ENCODE results near the gene C9orf40. TPM values are rescaled to one million over a fixed set of nuclear protein-coding genes. Genes with fewer than 3 reads are reported as not detected.

C9orf40 gene
- total and polyA plus RNA-seq, 8 donors, result 0.69 to 2.3 (median 1.2) TPM

GRCh38 chr9:74983709-74984108 lies 31.0 kb upstream of the C9orf40 start:
- ATAC-seq (no peak), FAIRE-seq (no peak), DNase-seq (no peak)
- no peak overlapping the region for H3K27ac ChIP-seq
- no peak overlapping the region for H3K4me3 ChIP-seq
- H3K4me1 ChIP-seq, result no peaks in the 10 kb centered on the region
- no peak for TF ChIP-seq CTCF (IDR thresholded peaks at IDR 0.05)
- H3K27me3 ChIP-seq, result no peaks in the 10 kb centered on the region
- H3K9me3 ChIP-seq, result no peaks in the 10 kb centered on the region
- intact Hi-C loops (cut with DNase I), result no loop called here
- 97% methylated on average over 1 of the region's 1 CpG for WGBS, 2 donors
- H3K36me3 ChIP-seq, result peaks cover 0 to 4% (median 0%) of the 10 kb centered on the region in 3 donors

DNA sequence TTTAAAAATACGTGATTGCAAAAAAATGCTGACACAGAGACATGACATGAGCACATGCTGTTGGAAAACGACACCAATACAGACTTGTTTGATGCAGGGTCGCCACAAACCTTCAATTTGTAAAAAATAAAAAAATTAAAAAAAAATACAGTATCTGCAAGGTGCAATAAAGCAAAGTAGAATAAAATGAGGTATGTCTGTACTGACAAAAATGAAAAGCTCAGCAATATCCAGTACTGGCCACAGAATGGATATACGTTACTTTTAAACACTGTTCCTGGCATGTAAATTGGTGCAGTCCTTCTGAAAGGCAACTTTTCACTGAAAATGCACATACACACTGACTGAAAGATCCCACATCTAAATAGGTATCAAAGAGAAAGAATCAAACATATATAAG lies 27.1 kb upstream of the C9orf40 start:
- no peak for DNase-seq
- intact Hi-C loops (cut with DNase I), result no loop called here
- H3K4me1 ChIP-seq, result no peaks in the 10 kb centered on the region
- H3K27ac ChIP-seq, result no peak overlapping the region
- 94 to 99% methylated on average over 4 of the region's 4 CpGs for WGBS, 2 donors
- H3K27me3 ChIP-seq, result no peaks in the 10 kb centered on the region
- no peaks in the 10 kb centered on the region for H3K9me3 ChIP-seq
- FAIRE-seq, result no peak
- TF ChIP-seq CTCF (IDR thresholded peaks at IDR 0.05), result no peak
- peaks cover 0 to 4% (median 0%) of the 10 kb centered on the region in 3 donors for H3K36me3 ChIP-seq
- no peak overlapping the region for H3K4me3 ChIP-seq
- no peak for ATAC-seq

DNA sequence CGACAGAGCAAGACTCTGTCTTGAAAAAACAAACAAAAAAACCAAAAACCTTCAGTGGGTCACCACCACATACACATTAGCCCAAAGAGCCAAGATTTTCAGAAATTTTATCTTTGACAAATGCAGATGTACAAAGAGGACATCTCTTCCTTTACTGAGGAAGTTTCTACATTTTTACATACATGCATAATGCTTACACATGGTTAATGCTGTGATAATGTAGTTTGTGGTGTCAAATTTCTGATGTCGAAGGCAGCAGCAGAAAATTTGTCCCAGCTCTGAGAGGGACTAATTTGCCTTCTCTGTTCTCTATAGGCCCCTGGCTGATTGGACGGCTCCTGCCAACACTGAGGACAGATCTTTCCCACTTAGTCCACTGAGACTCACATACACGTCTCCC lies 24.6 kb upstream of the C9orf40 start:
- FAIRE-seq (no peak), ATAC-seq (no peak), DNase-seq (no peak)
- H3K27me3 ChIP-seq, result no peaks in the 10 kb centered on the region
- H3K36me3 ChIP-seq, result no peaks in the 10 kb centered on the region
- H3K27ac ChIP-seq, result no peak overlapping the region
- H3K9me3 ChIP-seq, result no peaks in the 10 kb centered on the region
- H3K4me3 ChIP-seq, result no peak overlapping the region
- no peaks in the 10 kb centered on the region for H3K4me1 ChIP-seq
- intact Hi-C loops (cut with DNase I), result no loop called here
- no peak for TF ChIP-seq CTCF (IDR thresholded peaks at IDR 0.05)
- 92% methylated on average over 4 of the region's 4 CpGs for WGBS, 2 donors

DNA sequence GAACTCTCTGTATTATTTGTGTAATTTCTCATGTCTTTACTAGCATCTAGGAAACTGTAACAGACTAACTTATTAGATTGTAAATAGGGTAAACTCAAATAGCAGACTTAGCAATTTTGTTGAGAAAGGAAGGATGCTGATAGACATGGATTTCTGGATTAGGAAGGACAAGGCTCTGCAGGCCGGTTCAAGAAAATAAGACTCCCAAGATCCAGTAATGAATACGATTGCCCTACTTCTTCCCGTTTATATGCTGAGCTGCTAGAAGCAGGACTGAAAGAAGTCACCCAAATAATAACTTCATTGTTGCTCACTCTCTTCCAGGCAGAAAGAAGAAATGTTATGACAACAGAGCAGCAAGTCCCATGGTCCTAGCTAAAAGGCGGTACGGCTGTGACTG lies 22.8 kb upstream of the C9orf40 start:
- ATAC-seq (no peak), DNase-seq (no peak), FAIRE-seq (no peak)
- no peak for TF ChIP-seq CTCF (IDR thresholded peaks at IDR 0.05)
- H3K9me3 ChIP-seq, result no peaks in the 10 kb centered on the region
- no peak overlapping the region for H3K4me3 ChIP-seq
- H3K27me3 ChIP-seq, result no peaks in the 10 kb centered on the region
- intact Hi-C loops (cut with DNase I), result no loop called here
- no peaks in the 10 kb centered on the region for H3K36me3 ChIP-seq
- WGBS, 2 donors, result 98% methylated on average over 5 of the region's 5 CpGs
- no peak overlapping the region for H3K27ac ChIP-seq
- H3K4me1 ChIP-seq, result no peaks in the 10 kb centered on the region

GRCh38 chr9:74974558-74974957 lies 21.8 kb upstream of the C9orf40 start:
- H3K27ac ChIP-seq, result no peak overlapping the region
- DNase-seq, result no peak
- FAIRE-seq, result no peak
- ATAC-seq, result no peak
- no peak overlapping the region for H3K4me3 ChIP-seq
- H3K9me3 ChIP-seq, result no peaks in the 10 kb centered on the region
- H3K4me1 ChIP-seq, result no peaks in the 10 kb centered on the region
- intact Hi-C loops (cut with DNase I), result no loop called here
- no peak for TF ChIP-seq CTCF (IDR thresholded peaks at IDR 0.05)
- no peaks in the 10 kb centered on the region for H3K27me3 ChIP-seq
- 98 to 100% methylated on average over 1 of the region's 1 CpG for WGBS, 2 donors
- no peaks in the 10 kb centered on the region for H3K36me3 ChIP-seq

All from pancreas (tissue), 10 donors.